HL-60 (cell line): ENCODE data around the gene INSC.

ENCODE experiments used
- CTCF ChIP-seq: IDR thresholded peaks from one replicate; pipeline ENCODE4 v1.5.1; 2011; ENCODE audit warnings: low read length, control low read depth, inconsistent platforms; ENCODE audit not compliant: insufficient read depth
- GABPA ChIP-seq: IDR thresholded peaks from 2 replicates; pipeline ENCODE4 v1.6.1; 2012; ENCODE audit warnings: low read depth
- POLR2AphosphoS5 ChIP-seq: IDR thresholded peaks from 2 replicates; pipeline ENCODE4 v1.6.1; 2012; ENCODE audit warnings: low read depth
- REST ChIP-seq: IDR thresholded peaks from 2 replicates; pipeline ENCODE4 v1.6.1; 2012; ENCODE audit warnings: low read depth; ENCODE audit not compliant: insufficient replicate concordance

- no peak for TF ChIP-seq CTCF
- no peak for TF ChIP-seq REST
- TF ChIP-seq POLR2AphosphoS5: no peak
- no peak for TF ChIP-seq GABPA
These were observed 3.0 kb downstream of the INSC start for GRCh38 chr11:15117751-15118150.
